HG02981 (cell line): ENCODE measurements around the gene NDST4.
A peak's percentile ranks its signal among the peaks of the same experiment; 100 is the strongest.

Source experiments
- ATAC-seq: cut with Tn5 transposase; IDR thresholded peaks from one replicate; pipeline ENCODE4 v1.9.1; 2021; ENCODE audit warnings: mild to moderate bottlenecking, moderate library complexity; ENCODE audit not compliant: unreplicated experiment

Gene NDST4

DNA sequence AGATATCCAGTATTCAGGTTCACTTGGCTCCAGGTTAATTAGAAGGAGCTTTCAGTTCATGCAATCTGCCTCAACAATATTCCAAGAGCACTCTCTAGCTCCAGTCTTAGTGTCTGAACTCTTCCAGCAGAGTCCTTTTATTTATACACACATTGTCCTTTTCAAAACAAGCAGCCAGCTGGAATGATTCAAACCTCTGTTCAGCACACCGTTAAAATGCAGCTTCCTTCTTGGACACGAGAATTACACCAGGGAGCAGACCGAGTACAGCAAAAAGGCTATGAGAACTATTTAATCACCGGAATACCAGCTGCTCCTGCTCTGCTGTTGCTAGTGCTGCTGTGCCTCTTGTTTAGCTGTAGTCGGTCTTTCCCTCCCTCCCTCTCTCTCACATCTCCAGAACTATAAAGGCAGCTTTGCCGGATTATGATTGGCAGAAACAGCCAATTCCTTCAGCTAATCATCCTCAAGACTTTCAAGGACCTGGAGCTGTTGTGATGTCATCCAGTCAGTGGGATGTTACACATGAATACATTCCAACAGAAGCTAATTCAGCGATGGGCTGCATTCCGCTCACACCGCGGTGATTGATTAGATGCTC is at the start of gene NDST4:
TSS of gene NDST4 (minus strand) at position 115 of the 601 bp plus-strand sequence. CDS start 36,584 bp downstream, outside the sequence.
- ATAC-seq = no peak

DNA sequence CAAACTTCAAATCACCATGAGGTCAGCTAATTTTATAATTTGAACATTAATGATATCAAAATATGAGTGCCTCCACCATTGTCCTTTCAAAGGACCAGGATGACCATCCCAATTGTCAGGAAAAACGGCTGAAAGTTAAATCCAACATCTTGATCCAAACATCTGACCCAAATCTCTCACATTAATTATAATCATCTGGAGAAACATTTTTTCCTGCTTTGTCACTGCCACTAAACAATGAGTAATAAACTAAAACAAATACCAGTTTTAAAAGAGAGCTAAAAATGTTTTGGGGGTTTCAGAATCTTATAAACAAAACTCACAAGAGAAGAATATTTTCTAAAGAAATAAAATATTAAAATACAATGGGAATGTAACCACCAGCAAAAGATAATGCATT is 45.7 kb upstream of the NDST4 start:
- no peak for ATAC-seq

- no peak for ATAC-seq
Measured at GRCh38 chr4:115158296-115158695, 44.9 kb upstream of the NDST4 start.

DNA sequence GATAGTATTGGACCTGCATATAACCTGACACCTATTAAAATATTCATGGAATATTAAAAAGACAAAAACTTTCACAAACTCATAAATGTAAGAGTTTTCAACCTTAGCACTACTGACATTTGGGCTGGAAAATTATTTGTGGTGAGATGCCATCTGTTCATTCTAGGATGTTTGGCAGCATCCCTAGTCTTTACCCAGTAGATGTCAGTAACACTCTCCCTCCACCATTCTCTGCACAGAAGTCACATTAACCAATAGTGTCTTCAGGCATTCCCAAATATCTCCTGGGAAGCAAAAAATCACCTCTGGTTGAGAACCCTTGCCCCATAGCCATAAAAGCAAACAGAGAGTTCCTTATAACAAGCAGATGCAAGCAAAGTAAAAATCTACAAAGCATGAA is 41.4 kb upstream of the NDST4 start:
- ATAC-seq = no peak

GRCh38 chr4:115152965-115153364 is 39.5 kb upstream of the NDST4 start:
- no peak for ATAC-seq

DNA sequence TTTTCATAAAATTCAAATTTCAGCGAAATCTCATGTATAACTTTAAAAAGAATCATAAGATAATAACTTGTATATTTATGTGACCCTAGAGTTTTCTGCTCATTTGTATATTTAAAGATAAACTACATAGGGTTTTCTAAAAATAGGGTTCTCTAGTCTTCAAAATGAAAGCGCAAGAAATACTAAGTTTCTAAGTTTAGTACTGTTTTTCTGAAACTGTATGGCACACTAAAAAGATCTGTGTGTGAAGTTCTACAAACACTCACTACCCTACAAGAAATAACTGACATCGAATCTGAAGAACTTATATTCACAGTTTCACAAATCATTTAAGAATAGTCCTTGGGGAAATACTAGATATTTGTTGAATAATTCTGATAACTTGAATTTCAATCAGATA is 38.7 kb upstream of the NDST4 start:
- ATAC-seq = peak; percentile 46

DNA sequence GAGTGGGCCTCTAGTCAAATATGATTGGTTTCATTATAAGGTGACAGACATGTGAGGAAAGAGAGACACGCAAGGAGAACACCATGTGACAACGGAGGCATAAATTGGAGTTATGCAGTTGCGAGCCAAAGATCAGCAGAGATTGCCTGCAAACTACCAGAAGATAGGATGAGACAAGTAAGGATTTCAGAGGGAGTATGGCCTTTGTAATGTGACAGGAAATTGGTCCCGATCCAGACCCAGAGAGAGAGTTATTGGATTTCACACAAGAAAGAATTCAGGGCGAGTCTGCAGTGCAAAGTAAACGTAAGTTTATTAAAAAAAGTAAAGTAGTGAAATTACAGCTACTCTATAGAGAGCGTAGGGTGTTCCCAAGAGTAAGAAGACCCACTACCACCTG is 35.7 kb upstream of the NDST4 start:
- no peak for ATAC-seq

DNA sequence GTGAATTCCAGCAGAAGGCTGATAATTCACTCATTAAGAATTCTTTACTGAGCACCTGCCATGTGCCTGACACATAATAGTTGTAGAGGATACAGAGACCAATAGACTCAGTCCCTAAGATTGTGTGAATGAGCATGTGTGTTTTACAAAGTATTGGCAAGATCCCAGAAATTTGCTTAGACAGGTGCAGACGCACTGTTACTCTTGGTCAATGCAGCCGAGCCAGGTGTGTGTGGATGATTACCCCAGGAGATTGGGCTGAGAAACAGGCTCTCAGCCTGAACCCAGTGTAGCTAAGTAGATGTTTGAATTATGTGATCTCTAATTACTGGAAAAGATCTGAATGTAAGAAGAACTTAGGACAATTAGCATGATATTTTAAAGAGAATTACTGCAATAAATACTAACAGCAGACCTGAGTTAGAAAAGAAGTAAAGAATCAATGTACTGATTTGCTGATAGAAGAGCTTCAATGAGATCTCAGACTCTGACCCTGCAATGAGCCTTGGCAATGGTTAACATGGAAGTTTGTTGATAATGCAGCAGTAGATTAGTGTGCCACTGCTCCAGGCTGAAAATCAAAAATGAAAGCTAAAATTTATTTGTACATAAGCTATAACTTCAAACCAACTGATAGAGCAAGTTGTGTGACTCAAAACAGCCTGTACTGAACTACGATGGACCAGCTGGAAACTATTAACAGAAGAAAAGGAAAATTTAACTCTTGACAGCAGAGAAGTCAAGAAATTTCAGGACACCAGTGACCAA is 32.2 kb upstream of the NDST4 start:
- ATAC-seq = no peak

DNA sequence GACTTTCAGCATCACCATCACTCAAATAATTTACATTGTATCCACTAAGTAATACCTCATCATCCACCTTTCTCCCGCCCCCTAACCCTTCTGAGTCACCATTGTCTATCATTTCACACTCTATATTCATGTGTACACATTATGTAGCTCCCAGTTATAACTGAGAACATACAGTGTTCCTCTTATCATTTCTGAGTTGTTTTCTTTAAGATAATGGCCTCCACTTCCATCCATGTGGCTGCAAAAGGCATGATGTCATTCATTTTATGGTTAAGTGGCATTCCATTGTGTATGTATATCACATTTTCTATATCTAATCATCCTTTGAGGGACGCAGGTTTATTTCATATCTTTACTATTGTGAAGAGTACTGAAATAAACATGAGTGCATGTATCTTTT is 14.6 kb upstream of the NDST4 start:
- no peak for ATAC-seq

DNA sequence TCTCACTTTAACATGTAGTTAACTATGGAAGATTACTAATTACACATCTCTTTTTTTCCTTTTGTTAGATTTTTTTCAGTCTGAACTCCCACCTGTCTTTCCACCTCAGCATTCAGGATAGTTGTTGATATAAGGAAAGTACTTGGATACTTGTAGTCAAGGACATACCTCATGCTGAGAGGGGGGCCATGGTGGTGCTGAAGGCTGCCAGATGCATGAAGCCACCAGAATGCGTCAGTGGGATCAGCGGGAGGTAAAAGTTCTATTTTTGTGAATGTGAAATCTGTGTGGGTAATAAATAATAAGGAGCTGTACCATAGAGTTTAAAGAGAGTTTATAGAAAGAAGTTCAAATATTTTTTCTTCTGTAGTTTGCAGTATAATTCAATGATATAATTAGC is 13.1 kb upstream of the NDST4 start:
- ATAC-seq = no peak

DNA sequence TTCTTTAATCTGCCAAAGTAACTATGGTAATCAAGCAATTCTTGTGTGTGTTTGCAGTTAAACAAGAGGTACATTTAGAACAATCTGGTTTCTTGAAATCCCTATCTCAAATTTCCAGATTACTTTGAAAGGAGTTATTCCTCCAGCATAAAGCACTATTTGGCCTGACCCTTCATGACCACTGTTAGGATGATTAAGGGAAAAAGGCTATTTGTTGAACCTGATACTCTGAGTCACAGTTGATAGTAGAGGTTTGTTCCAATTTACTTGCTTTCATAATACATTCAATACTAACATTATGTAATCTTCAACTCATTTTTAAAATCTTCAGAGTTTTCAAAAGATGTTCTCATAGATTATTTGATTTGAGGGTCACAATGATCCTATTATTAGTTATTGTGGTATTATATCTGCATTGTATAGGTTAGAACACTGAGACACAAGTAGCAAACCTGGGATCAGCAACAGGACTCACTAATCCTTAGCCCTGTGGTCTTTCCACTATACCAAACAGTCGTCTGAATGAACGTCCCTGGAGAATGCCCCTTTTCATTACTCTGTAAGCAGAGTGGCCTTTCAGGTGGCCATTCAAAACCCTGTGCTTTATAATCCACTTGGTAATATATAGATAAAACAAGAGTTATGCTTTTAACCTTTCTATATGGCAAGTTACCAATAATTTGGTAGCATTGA is 8.1 kb upstream of the NDST4 start:
- ATAC-seq = no peak

GRCh38 chr4:115119804-115120352 is 6.5 kb upstream of the NDST4 start:
- no peak for ATAC-seq

- no peak for ATAC-seq
Measured at GRCh38 chr4:115117651-115118050, 4.2 kb upstream of the NDST4 start.

DNA sequence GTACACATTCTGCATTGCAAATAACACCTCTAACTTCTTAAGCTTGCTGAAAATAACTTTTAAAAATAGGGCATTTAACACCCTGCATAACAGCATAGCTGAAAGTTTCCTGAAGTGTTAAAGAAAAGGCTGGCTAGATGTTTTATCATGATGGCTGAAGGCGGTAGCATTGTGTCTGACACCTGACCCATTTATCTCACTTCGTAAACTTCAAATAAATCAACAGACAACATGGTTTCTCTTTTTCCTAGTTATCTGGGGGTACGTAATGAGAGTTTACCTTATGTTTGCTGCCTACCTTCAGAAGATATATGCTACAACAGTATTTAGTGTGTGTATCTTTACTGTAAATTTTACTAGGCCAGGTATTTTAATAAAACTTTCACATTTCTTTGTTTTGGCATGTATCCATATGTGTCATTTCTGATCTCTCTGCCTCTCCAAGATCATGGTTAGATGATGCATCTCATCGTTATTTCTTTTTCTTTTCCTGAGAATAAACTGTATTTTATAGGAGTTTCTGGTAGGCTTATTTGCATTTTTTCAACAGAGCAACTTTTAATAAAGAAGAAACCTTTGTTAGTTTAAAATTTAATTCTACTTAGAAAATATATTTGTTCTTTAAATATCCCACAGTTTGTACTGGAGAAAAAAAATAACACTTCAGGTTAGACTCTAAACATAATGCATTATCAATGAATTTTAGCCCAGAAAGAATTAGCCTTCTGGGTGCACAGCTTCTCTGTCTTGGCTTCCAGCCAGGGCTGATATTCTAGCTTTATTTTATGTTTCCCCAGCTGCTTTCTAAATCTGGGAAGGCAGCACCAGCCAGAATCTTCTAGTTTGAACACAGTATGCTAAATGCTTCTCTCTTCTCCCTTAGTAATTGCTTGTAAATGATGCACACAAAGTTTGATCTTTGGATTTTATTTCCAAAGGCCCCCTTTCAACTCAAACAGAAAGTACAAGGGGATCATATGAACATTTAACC is 2.9 kb downstream of the NDST4 start:
- no peak for ATAC-seq

DNA sequence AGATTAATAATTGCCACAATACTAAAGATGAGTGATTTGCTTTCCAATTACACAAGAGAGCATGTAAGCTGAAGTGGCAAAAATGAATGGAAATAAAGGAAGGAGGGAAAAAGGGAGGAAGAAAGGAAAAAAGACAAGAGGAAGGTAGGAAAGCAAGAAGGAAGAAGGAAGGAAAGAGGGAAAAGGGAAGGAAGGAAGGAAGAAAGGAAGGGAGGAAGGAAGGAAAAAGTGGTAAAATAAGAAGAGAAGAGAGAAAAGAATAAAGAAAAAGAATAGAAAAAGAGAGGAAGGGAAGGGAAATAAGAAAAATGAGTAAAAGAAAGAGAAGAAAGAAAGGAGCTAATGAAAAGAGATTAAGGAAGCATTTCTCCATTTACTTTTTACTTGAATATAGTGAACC is 4.6 kb downstream of the NDST4 start:
- no peak for ATAC-seq

DNA sequence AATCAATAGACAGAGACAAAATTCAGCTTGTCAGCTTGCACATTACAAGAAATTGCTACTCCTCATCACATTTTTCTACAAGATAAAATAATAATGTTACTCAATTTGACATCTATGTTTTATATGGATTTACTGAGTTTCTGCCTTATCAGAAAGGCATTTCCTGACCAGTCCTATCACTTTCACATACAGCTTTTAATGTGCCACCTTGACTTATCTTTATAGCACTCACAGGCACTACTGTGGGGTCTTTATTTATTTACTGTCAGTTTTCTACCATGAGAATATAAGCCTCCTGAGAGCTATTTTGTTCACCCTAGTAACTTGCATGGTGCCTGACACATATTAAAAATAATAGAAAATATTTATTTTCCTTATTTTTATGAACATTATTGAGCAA is 6.0 kb downstream of the NDST4 start:
- ATAC-seq = no peak

DNA sequence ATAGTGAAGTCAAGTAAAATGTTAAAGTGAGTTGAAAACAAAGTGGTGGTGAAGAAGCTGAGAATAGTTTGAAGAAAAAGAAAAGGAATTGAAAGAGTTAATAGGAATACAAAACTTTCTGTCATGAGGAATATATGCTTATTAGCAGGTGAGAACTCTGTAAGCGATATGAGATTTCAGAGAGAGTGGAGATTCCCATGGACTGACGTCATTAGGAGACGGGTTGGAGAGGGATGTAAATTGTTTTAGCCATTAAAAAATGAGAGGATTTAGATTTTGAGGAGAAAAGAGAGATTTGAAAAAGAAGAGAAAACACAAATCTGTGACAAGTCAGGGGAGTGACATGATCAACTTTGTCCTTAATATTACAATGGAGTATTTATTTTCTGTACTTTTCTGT is 11.7 kb downstream of the NDST4 start:
- no peak for ATAC-seq

DNA sequence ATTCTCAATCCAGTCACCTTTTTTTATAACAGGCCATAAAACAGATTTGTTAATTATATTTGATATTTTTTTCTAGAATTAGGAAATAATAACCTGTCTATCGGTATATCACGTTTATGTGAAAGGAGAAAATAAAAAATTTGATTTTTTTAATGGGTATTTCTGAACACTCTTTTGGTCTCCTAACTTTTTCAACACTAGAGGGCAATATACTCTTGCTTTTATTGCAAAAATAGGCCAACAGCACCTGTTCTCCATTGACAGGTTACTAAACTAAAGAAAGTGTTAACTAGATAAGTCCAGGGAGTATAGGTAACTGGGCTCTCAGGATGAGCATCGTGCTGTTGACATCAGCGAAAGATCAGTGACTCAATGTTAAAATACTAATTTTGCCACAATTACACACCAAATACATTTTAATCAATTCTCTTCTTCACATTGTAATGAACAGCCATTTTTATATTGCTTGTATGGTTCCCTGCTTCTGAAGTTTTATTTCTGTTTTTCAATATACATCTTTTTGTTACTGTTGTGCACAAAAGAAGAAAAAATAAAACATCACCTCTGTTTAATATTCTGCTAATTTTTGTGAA is 22.8 kb downstream of the NDST4 start:
- ATAC-seq = peak; percentile 67

DNA sequence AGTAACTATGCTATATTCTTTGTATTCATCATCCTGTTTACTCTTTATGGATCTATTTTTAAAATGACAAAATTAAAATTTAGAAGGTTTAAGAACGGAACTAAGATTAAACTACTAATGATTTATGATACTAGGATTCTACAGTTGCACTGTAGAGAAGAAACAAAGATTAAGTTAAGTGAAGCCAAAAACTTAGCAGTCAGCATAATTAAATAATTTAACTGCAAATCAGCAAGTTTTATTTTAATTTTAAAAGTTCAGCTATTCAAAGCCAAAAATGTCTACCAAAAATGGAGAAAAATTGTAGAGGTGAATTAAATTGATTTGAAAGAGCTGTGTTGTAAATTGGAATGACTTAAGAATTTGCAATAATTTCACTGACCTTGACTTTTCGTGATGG is 30.8 kb downstream of the NDST4 start:
- ATAC-seq = no peak

DNA sequence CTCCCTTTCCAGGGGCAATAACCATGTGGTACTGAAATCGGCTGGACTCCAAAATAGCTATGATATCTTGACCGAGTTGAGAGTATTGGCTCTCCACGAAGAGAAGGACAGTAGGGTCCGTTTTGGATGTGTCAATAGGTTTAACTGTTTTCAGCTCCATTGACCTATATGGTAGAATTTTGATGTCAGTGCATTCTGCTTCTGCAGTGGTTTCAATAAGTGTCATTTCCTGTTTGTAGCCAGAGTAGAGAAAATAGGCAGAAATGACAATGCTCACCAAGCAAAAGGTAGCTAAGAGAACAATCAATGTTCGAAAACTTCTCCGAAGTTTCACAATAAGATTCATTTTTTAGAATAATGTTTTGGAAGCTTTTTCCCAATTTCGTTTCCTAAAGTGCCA is 36.7 kb downstream of the NDST4 start:
- no peak for ATAC-seq
